ENCODE results near the gene TMC1. TPM values are rescaled to one million over a fixed set of nuclear protein-coding genes. Genes with fewer than 3 reads are reported as not detected.

The TMC1 gene
- total and polyA plus RNA-seq, 10 of the 15 experiments (the other 5 are each of a cell fraction or from before 2014, with no cell fraction given), result 0.06 to 0.94 (median 0.40) TPM; not detected in 1

- no peak for TF ChIP-seq ZBTB11 (CRISPR knock-in tag; IDR thresholded peaks at IDR 0.05)
- TF ChIP-seq KAT2A (conservative IDR thresholded peaks at IDR 0.05; ENCODE audit: control insufficient read depth, low read depth, low read length), result no peak
Measured at GRCh38 chr9:72485821-72486593, 35.4 kb upstream of the TMC1 start (continued).

GRCh38 chr9:72486594-72486955, 34.8 kb upstream of the TMC1 start:
- CTCF ChIA-PET, result interaction anchor here (1.1 kb wide), 1 partner anchor 10 kb away, joined by 3 read pairs; no protein-coding TSS in a partner anchor
- no peaks in the 10 kb centered on the region for H3K36me3 ChIP-seq (ENCODE audit: control insufficient read depth in 2 of 2, insufficient read depth in 2 of 2, low read length in 1 of 2)
- TF ChIP-seq POLR2A (IDR thresholded peaks at IDR 0.05; ENCODE audit: low read depth, low read length) (no peak), MEF2B (IDR thresholded peaks at IDR 0.05; ENCODE audit: partially characterized antibody, poor library complexity, severe bottlenecking) (no peak)
- RAD21 ChIA-PET (ENCODE audit: unreplicated experiment), result interaction anchor here (1.0 to 1.2 kb wide), 2 partner anchors 23 to 40 kb away, joined by 3 to 4 read pairs; no protein-coding TSS in a partner anchor
- H3K4me1 ChIP-seq (ENCODE audit: control insufficient read depth, insufficient read depth, low read length), result no peaks in the 10 kb centered on the region
- no peaks in the 10 kb centered on the region for H4K20me1 ChIP-seq (ENCODE audit: control insufficient read depth, insufficient read depth)
- H3K27ac ChIP-seq (ENCODE audit: control insufficient read depth, insufficient read depth), result no peak overlapping the region
- H3K27me3 ChIP-seq (replicated peaks in 1 of 2; ENCODE audit: control insufficient read depth in 2 of 2, insufficient read depth in 2 of 2, low read length in 1 of 2), result no peaks in the 10 kb centered on the region
- intact Hi-C loops (cut with micrococcal nuclease; ENCODE audit: unreplicated experiment) (no loop called here), in situ Hi-C loops (cut with MboI) (no loop called here)
- POLR2A ChIA-PET, result interaction anchor here (0.6 to 1.1 kb wide), 3 partner anchors 12 to 27 kb away, joined by 3 to 7 read pairs (median 3); no protein-coding TSS in a partner anchor
- FAIRE-seq (no peak), ATAC-seq (no peak), DNase-seq (ENCODE audit: low read depth, low spot score) (no peak)
- H3K4me3 ChIP-seq, result no peak overlapping the region
- H3K9ac ChIP-seq (ENCODE audit: control insufficient read depth, insufficient read depth, low read length), result no peak overlapping the region
- BruUV-seq (replicated peaks), result no TSS peak
- H2AFZ ChIP-seq (ENCODE audit: control insufficient read depth, low read depth, low read length), result no peak overlapping the region
- H3K4me2 ChIP-seq (ENCODE audit: control insufficient read depth, insufficient read depth), result no peak overlapping the region
- no CpG with 5 or more reads among the region's 1 CpG for WGBS (ENCODE audit: insufficient coverage, insufficient replicate concordance, low lambda C conversion rate, missing lambda C conversion rate)
- no peaks in the 10 kb centered on the region for H3K79me2 ChIP-seq (ENCODE audit: control insufficient read depth, insufficient read depth, low read length)
- SMC1A ChIA-PET (ENCODE audit: uncharacterized antibody, unreplicated experiment), result interaction anchor here (0.7 to 1.6 kb wide), 5 partner anchors 10 to 87 kb away, joined by 3 to 5 read pairs (median 3); no protein-coding TSS in a partner anchor
- H3K9me3 ChIP-seq (replicated peaks; ENCODE audit: control insufficient read depth, insufficient read depth, low read length), result no peaks in the 10 kb centered on the region

Data from GM12878 (cell line).